H1 (cell line): ENCODE results near the gene CCDC71. TPM values are rescaled to one million over a fixed set of nuclear protein-coding genes. Genes with fewer than 3 reads are reported as not detected.

Experiments used
- CTCF ChIA-PET: fragments of 300-600 bp; sonication (Branson Sonifier 250); formaldehyde crosslinking; loops from one replicate; lab custom pipeline; 2021; ENCODE audit not compliant: partially characterized antibody; lab: Charles Lee
- POLR2A ChIA-PET: fragments of 300-600 bp; sonication (Branson Sonifier 250); formaldehyde crosslinking; loops from one replicate; lab custom pipeline; 2021; ENCODE audit warnings: inconsistent platforms; ENCODE audit not compliant: partially characterized antibody; lab: Charles Lee
- DNase-seq, 2 experiments: peaks; one replicate each; pipeline versions ENCODE4 v3.0.0 to v3.0.0-alpha.2; 2010 to 2022; ENCODE audit warnings: low spot score in 2 of 2, low read depth in 1 of 2, mixed read lengths in 1 of 2
- FAIRE-seq: peaks from 2 replicates; lab custom pipeline; 2011; peaks lifted over from hg19 to GRCh38; lab: Jason Lieb, UNC
- H2AFZ ChIP-seq: 2 replicates; pipeline ENCODE4 v1.8.1; 2012; ENCODE audit warnings: low read length, inconsistent platforms
- H2AK5ac ChIP-seq: 2 replicates; pipeline ENCODE4 v1.6.1; 2013; ENCODE audit warnings: low read depth, low read length
- H2BK120ac ChIP-seq: replicated peaks from 2 replicates; pipeline ENCODE3; 2013; ENCODE audit warnings: low read depth, low read length, inconsistent platforms
- H2BK12ac ChIP-seq: 2 replicates; pipeline ENCODE4 v1.6.1; 2013; ENCODE audit warnings: low read depth, low read length
- H2BK15ac ChIP-seq: 2 replicates; pipeline ENCODE4 v1.6.1; 2013; ENCODE audit warnings: low read length
- H2BK20ac ChIP-seq: 2 replicates; pipeline ENCODE4 v1.6.1; 2013; ENCODE audit warnings: low read length
- H2BK5ac ChIP-seq: 2 replicates; pipeline ENCODE4 v1.6.1; 2013; ENCODE audit warnings: low read depth, low read length
- H3K14ac ChIP-seq: 2 replicates; pipeline ENCODE4 v1.6.1; 2013; ENCODE audit warnings: inconsistent platforms; ENCODE audit not compliant: insufficient read length
- H3K18ac ChIP-seq: 2 replicates; pipeline ENCODE4 v1.6.1; 2013; ENCODE audit warnings: low read length; ENCODE audit errors: extremely low read depth
- H3K23ac ChIP-seq: 2 replicates; pipeline ENCODE4 v1.6.1; 2013; ENCODE audit warnings: inconsistent platforms; ENCODE audit not compliant: insufficient read length
- H3K23me2 ChIP-seq: 2 replicates; pipeline ENCODE4 v1.6.1; 2013; ENCODE audit warnings: low read depth, low read length
- H3K27ac ChIP-seq: 2 replicates; pipeline ENCODE4 v1.6.1; 2011; ENCODE audit warnings: low read depth, low read length, inconsistent platforms
- H3K27me3 ChIP-seq, 4 experiments: replicated peaks in 1 of 4; 1 replicate in 1 of 4; 2 replicates in 3 of 4; pipeline versions ENCODE4 v1.6.1 to v1.8.1; 2011 to 2013; ENCODE audit warnings: low read length in 3 of 4, mild to moderate bottlenecking in 3 of 4, inconsistent platforms in 2 of 4, mixed read lengths in 2 of 4, moderate library complexity in 1 of 4; ENCODE audit not compliant: control insufficient read depth in 3 of 4, insufficient read depth in 3 of 4; ENCODE audit errors: extremely low read depth in 1 of 4
- H3K36me3 ChIP-seq, 4 experiments: 2 replicates each; pipeline versions ENCODE4 v1.6.1 to v1.8.1; 2011 to 2013; ENCODE audit warnings: mild to moderate bottlenecking in 4 of 4, low read length in 3 of 4, moderate library complexity in 2 of 4, control low read depth in 1 of 4, inconsistent platforms in 1 of 4; ENCODE audit not compliant: insufficient read depth in 4 of 4, control insufficient read depth in 2 of 4
- H3K4ac ChIP-seq: replicated peaks from 2 replicates; pipeline ENCODE3; 2013; ENCODE audit warnings: low read length, low read depth, mixed read lengths, inconsistent platforms; ENCODE audit not compliant: insufficient read length
- H3K4me1 ChIP-seq, 4 experiments: replicated peaks in 1 of 4; 1 replicate in 1 of 4; 2 replicates in 3 of 4; pipeline versions ENCODE4 v1.6.1 to v1.8.1; 2011 to 2013; ENCODE audit warnings: low read length in 3 of 4, inconsistent platforms in 2 of 4, mixed read lengths in 1 of 4; ENCODE audit not compliant: insufficient read depth in 4 of 4, control insufficient read depth in 3 of 4
- H3K4me2 ChIP-seq, 2 experiments: 2 replicates each; pipeline versions ENCODE4 v1.6.1 to v1.8.1; 2011 to 2013; ENCODE audit warnings: low read depth in 2 of 2, low read length in 2 of 2, control low read depth in 1 of 2, inconsistent platforms in 1 of 2, mild to moderate bottlenecking in 1 of 2; ENCODE audit not compliant: insufficient read depth in 1 of 2
- H3K4me3 ChIP-seq, 4 experiments: fragments of 200-600, 300-600 bp in 1 of 4; sonication (generic), shearing (Covaris generic), sonication (Bioruptor Twin) in 1 of 4; 2 replicates each; pipeline versions ENCODE4 v1.5.1 to v1.8.1; 2011 to 2016; ENCODE audit warnings: low read length in 4 of 4, low read depth in 3 of 4, control low read depth in 2 of 4, inconsistent platforms in 2 of 4, mild to moderate bottlenecking in 2 of 4, mixed read lengths in 1 of 4, moderate library complexity in 1 of 4; ENCODE audit not compliant: insufficient read depth in 2 of 4; ENCODE audit errors: extremely low read depth in 1 of 4
- H3K56ac ChIP-seq: replicated peaks from 2 replicates; pipeline ENCODE3; 2013; ENCODE audit warnings: low read depth, mild to moderate bottlenecking, mixed read lengths, low read length, inconsistent platforms; ENCODE audit not compliant: insufficient read length
- H3K79me1 ChIP-seq: 2 replicates; pipeline ENCODE4 v1.6.1; 2013; ENCODE audit warnings: low read depth, low read length, control low read depth
- H3K79me2 ChIP-seq, 2 experiments: 2 replicates each; pipeline versions ENCODE4 v1.6.1 to v1.8.1; 2012 to 2013; ENCODE audit warnings: low read length in 2 of 2, mild to moderate bottlenecking in 2 of 2, inconsistent platforms in 1 of 2; ENCODE audit not compliant: insufficient read depth in 2 of 2, control insufficient read depth in 1 of 2
- H3K9ac ChIP-seq, 4 experiments: replicated peaks in 1 of 4; 1 replicate in 1 of 4; 2 replicates in 3 of 4; pipeline versions ENCODE4 v1.6.1 to v1.8.1; 2011 to 2013; ENCODE audit warnings: low read depth in 3 of 4, low read length in 3 of 4, control low read depth in 2 of 4, mild to moderate bottlenecking in 2 of 4, moderate library complexity in 2 of 4, inconsistent platforms in 1 of 4; ENCODE audit errors: extremely low read depth in 1 of 4
- H3K9me3 ChIP-seq, 2 experiments: 2 replicates each; pipeline versions ENCODE4 v1.6.1 to v1.8.1; 2012 to 2013; ENCODE audit warnings: mild to moderate bottlenecking in 2 of 2, moderate library complexity in 2 of 2, control low read depth in 1 of 2, inconsistent platforms in 1 of 2, low read depth in 1 of 2, low read length in 1 of 2, mixed read lengths in 1 of 2; ENCODE audit not compliant: insufficient read depth in 2 of 2
- H4K20me1 ChIP-seq, 2 experiments: replicated peaks in 1 of 2; 2 replicates each; pipeline versions ENCODE3 to v1.8.1; 2011 to 2013; ENCODE audit warnings: inconsistent platforms in 2 of 2, low read length in 2 of 2, mild to moderate bottlenecking in 1 of 2; ENCODE audit not compliant: insufficient read depth in 2 of 2, control insufficient read depth in 1 of 2
- H4K5ac ChIP-seq: 2 replicates; pipeline ENCODE4 v1.6.1; 2013; ENCODE audit warnings: low read length, low read depth, mixed read lengths, inconsistent platforms; ENCODE audit not compliant: insufficient read length
- H4K8ac ChIP-seq: 2 replicates; pipeline ENCODE4 v1.8.0; 2013; ENCODE audit warnings: mild to moderate bottlenecking, moderate library complexity, low read length, inconsistent platforms; ENCODE audit not compliant: insufficient read depth; ENCODE audit errors: extremely low read depth
- H4K91ac ChIP-seq: replicated peaks from 2 replicates; pipeline ENCODE3; 2013; ENCODE audit warnings: low read length, mixed read lengths, inconsistent platforms; ENCODE audit not compliant: insufficient read length
- BACH1 ChIP-seq: IDR thresholded peaks from 2 replicates; pipeline ENCODE4 v1.6.1; 2012; ENCODE audit warnings: low read length, improper control_type of control experiment
- WGBS, 2 experiments: shearing (Covaris generic) in 1 of 2; methylation state at CpG; one replicate each; pipeline versions ENCODE4 v1.1.6 to v1.1.7; 2013 to 2015; ENCODE audit warnings: low lambda C conversion rate in 2 of 2, mixed read lengths in 2 of 2, inconsistent platforms in 1 of 2, low coverage in 1 of 2, missing lambda C conversion rate in 1 of 2; ENCODE audit not compliant: insufficient replicate concordance in 2 of 2, insufficient coverage in 1 of 2, insufficient read length in 1 of 2; ENCODE audit errors: extremely low coverage in 1 of 2, missing lambda C conversion rate in 1 of 2; 5-methylcytosine and 5-hydroxymethylcytosine counted together
- polyA plus RNA-seq, 7 experiments: library from polyadenylated mRNA; depleted of rRNA in 3 of 7; stranded (reverse) in 5 of 7; unstranded in 2 of 7; fragments of >200 nt in 5 of 7; fragments of 200-250 nt in 2 of 7; gene quantifications; 1 replicate in 5 of 7; 2 replicates in 1 of 7; 4 replicates in 1 of 7; pipeline versions ENCODE4 v1.2.1 to v1.2.3, GENCODE V29; 2011 to 2013; ENCODE audit warnings: missing spikeins in 2 of 7, mixed read lengths in 2 of 7
- total RNA-seq: library from RNA; stranded (reverse); fragmentation: NEBNext Ultra II Directional; extraction: Animal tissue kit (Norgen Biotek cat#: 25700); gene quantifications from 2 replicates; pipeline ENCODE4 v1.2.1, GENCODE V29; 2021

The CCDC71 gene
- total and polyA plus RNA-seq, 2 of the 8 experiments (the other 6 are each of a cell fraction or from before 2014, with no cell fraction given), result 26.7 to 57.4 TPM

DNA sequence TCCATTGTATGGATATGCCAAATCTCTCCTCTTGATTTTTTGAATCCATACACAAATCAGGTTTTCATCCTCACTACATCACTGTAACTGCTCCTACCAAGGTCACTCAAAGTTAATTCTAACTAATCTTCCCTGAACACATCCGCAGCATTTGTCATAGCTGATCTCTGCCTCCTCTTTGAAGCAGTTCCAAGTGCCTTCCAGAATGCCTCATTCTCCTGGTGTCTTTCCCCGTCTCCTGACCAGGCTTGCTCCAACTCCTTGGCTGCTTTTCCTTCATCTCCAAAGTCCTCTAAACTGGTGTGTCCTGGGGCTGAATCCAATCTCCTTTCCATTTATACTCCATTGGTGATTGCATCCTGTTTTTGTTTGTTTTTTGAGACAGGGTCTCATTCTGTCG lies 32.0 kb upstream of the CCDC71 start:
- Histone ChIP-seq H2AK5ac (no peak overlapping the region), H3K79me1 (no peaks in the 10 kb centered on the region), H2BK5ac (no peak overlapping the region), H4K91ac (no peak overlapping the region), H2BK15ac (no peak overlapping the region), H3K4me1 (no peaks in the 10 kb centered on the region), H3K4me3 (no peak overlapping the region), H3K23ac (no peak overlapping the region), H2BK12ac (no peak overlapping the region), H3K56ac (no peak overlapping the region), H3K27me3 (no peaks in the 10 kb centered on the region), H3K9ac (no peak overlapping the region), H3K23me2 (no peaks in the 10 kb centered on the region), H3K9me3 (no peaks in the 10 kb centered on the region; a peak in 1 of 4 replicates), H4K8ac (no peak overlapping the region), H3K4me2 (no peak overlapping the region), H3K14ac (no peak overlapping the region), H4K5ac (no peak overlapping the region), H3K79me2 (no peaks in the 10 kb centered on the region)
- DNase-seq, result no peak
- no peak for FAIRE-seq
- no peak for TF ChIP-seq BACH1
- TF ChIP-seq, all 59 proteins: peak for 0
- CTCF ChIA-PET, result no interaction called here
- no peak overlapping the region for H3K18ac ChIP-seq
- POLR2A ChIA-PET, result no interaction called here
- H3K36me3 ChIP-seq, result no peaks in the 10 kb centered on the region
- H2AFZ ChIP-seq, result no peak overlapping the region
- 91% methylated on average over 3 of the region's 3 CpGs; no CpG with 5 or more reads in 1 of the 2 experiments for WGBS, 2 experiments
- H3K4ac ChIP-seq, result no peak overlapping the region
- H2BK20ac ChIP-seq, result no peak overlapping the region
- H3K27ac ChIP-seq, result no peak overlapping the region
- H2BK120ac ChIP-seq, result no peak overlapping the region
- H4K20me1 ChIP-seq, result no peaks in the 10 kb centered on the region
